WI38 (cell line): Measurements from ENCODE around the gene OIT3.

Source experiments
- H3K4me3 ChIP-seq: 2 replicates; pipeline ENCODE4 v1.5.1; 2011; ENCODE audit warnings: low read depth, mild to moderate bottlenecking, control low read depth, low read length
- CTCF ChIP-seq: IDR thresholded peaks from 2 replicates; pipeline ENCODE4 v1.5.1; 2012; ENCODE audit warnings: low read depth, mild to moderate bottlenecking, control low read depth, low read length

Gene OIT3

GRCh38 chr10:72885953-72886352 lies 7.6 kb upstream of the OIT3 start:
- H3K4me3 ChIP-seq = no peak overlapping the region
- TF ChIP-seq CTCF = no peak

DNA sequence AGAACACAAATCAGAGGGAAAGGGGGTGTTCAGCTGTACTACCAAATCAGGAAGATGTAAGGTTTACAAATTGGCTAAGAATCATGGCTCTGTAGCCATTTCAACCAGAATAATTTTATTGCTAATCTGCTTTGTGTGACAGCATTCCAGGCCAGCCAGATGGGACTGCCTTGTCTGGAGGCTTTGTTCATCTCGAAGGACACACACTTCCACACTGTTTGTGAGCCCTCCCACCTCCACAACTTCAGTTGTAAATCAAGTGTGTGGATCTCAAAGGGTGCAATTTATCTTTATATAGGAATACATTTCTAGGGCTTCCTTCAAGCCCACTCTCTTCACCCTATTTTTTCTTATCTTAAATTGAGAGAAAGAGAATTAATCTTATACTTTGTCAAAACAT lies 6.9 kb upstream of the OIT3 start:
- no peak for TF ChIP-seq CTCF
- H3K4me3 ChIP-seq = no peak overlapping the region

- no peak overlapping the region for H3K4me3 ChIP-seq
- no peak for TF ChIP-seq CTCF
These were observed 6.5 kb upstream of the OIT3 start for GRCh38 chr10:72887043-72887442.

- H3K4me3 ChIP-seq = no peak overlapping the region
- no peak for TF ChIP-seq CTCF
These were observed 5.3 kb upstream of the OIT3 start for GRCh38 chr10:72888151-72888638.

- no peak for TF ChIP-seq CTCF
These were observed 4.1 kb upstream of the OIT3 start for GRCh38 chr10:72889391-72889831.

GRCh38 chr10:72890086-72890485 lies 3.5 kb upstream of the OIT3 start:
- TF ChIP-seq CTCF = no peak
- no peak overlapping the region for H3K4me3 ChIP-seq

More at GRCh38 chr10:72889391-72889831, 4.1 kb upstream of the OIT3 start:
- H3K4me3 ChIP-seq = no peak overlapping the region

DNA sequence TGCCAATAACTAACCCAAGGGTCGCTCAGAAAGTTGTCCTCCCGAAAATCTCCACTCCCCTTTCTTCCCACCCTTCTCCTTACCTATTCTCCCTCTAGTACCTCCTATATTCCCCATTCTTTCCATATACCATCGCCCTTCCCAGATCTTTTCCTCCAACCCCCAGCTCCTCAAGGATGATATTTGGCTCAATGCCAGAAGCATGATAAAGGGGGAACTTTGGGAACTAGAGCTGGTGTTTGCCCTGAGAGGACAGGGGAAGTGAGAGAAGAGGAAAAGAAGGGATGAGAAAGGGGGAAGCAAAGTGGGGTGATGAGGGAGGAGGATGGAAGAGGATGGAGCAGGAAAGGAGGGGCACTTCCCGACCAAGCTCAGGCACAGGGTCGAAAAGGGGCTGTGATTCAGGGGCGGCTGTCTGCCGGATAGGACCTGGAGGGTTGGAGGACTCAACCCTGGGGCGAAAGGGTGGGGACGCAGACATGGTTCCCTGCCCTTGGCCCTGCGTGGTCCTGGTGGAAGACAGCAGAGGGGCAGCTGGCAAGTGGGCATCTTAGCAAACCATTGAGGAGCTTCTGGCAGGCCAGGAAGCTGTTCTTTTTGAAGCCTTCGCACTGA lies 1.8 kb downstream of the OIT3 start:
- no peak overlapping the region for H3K4me3 ChIP-seq
- no peak for TF ChIP-seq CTCF
